GM19452 (cell line): Measurements from ENCODE around the gene TLE5.
"Not testable (repeated sequence)": the region's sequence is repeated elsewhere in the genome, so short reads cannot be mapped to it uniquely, and the experiment has no call there.

Experiments
- ATAC-seq: cut with Tn5 transposase; IDR thresholded peaks from one replicate; pipeline ENCODE4 v1.9.1; 2021; ENCODE audit not compliant: unreplicated experiment

Gene TLE5

DNA sequence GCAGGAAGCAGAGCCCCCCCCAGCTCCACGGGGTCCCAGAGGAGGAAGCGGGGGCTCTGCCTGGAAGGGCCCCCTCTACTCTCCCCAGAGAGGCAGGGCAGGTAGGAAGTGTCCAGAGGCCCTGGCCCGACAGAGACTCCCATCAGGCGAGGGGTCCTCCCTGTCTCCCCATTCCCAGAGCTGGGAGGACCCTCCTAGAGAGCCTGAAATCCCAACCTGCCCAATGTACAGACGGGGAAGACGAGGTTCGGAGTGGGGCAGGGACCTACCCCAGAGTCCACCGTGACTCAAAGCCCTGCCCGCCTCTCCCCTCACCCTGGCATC is 34.4 kb downstream of the TLE5 start:
- no peak for ATAC-seq

DNA sequence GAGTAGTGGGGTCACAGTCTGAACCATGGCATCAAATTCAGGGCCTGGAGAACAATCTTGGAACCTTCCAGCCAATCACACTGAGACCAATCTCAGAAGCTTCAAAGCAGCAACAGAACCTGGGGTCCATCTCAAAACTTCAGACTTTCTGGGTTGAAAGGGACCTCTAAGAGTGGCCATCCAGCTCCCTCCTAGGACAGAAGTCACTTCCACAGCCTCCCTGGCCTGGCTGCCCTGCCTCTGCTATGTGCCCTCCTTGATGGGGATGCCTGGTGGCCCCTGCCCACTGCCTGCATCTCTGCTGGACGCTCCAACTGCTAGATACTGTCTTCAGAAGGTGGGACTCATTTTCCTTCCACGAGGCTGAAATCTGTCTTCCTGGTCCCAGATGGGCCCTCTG is 35.0 kb downstream of the TLE5 start:
- no peak for ATAC-seq

DNA sequence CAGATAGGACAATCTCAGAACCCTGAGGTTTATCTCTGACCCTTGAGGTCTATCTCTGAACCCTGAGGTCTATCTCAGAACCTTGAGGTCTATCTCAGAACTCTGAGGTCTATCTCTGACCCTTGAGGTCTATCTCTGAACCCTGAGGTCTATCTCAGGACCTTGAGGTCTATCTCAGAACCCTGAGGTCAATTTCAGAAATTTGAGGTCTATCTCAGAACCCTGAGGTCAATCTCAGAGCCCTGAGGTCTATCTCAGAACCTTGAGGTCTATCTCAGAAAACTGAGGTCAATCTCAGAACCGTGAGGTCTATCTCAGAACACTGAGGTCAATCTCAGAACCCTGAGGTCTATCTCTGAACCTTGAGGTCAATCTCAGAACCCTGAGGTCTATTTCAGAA is 35.5 kb downstream of the TLE5 start:
- ATAC-seq = no peak

DNA sequence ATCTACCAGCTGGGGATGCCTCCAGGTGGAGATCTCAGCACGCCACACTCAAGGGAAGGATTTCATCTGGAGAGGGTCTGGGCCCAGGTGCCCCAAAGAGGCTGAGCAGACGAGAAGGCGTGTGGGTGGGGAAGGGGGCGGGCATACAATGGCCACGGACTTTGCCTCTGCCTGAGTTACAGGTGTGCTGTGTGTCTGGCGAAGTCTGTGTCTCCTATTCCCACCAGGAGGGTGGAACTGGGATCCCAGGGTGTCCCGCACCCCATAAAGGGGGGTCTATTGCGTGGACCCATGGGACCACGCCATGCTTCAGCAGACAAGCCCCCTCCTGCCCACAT is 36.8 kb downstream of the TLE5 start:
- ATAC-seq = no peak

DNA sequence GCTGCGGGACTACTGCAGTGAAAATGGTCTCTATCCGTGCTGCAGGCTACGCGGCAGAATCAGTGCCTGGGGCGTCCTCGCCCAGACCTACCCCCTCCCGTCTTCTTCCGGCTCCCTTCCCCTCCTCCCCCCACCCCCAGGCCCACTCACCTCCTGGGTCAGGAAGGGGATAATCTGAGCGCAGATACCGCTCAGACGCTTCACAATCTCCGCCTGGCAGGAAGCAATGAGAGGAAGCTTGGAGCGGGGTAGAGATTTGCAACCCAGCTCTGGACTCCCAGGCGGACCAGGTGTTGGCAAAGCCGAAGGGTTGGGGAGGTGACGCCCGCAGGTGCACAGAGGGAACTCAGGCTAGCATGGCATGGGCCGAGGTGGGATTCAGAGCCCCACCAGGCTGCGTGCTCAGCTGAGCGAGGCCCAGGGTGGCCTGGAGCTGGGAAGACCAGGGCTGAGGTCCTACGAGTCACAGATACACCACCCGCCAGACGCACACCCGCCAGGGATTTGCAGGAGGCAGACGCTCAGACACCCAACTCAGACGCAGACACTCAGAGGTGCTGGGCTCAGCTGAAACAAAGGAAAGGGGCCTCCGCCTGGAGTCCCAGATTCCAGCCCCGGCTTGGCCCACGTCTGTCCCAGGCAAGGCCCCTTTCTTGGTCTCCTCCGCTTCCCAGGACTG is 37.3 kb downstream of the TLE5 start:
- ATAC-seq = no peak

DNA sequence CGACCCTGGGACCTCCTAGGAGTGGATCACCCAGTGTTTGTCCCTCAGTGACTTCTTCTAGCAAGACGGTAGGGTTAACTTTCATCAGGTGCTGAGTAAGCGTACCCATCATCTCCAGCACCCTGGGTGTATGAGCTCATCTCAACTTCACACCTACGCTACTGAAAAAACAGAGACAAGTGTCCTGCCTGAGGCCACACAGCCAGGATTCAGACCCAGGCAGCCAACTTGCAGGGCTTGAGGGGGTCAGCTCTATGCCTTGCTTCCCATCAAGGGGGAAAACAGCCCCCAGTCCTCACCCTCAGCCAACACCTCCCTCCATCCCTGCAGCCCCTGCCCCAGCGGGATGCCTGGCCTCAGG is 37.8 kb downstream of the TLE5 start:
- no peak for ATAC-seq

DNA sequence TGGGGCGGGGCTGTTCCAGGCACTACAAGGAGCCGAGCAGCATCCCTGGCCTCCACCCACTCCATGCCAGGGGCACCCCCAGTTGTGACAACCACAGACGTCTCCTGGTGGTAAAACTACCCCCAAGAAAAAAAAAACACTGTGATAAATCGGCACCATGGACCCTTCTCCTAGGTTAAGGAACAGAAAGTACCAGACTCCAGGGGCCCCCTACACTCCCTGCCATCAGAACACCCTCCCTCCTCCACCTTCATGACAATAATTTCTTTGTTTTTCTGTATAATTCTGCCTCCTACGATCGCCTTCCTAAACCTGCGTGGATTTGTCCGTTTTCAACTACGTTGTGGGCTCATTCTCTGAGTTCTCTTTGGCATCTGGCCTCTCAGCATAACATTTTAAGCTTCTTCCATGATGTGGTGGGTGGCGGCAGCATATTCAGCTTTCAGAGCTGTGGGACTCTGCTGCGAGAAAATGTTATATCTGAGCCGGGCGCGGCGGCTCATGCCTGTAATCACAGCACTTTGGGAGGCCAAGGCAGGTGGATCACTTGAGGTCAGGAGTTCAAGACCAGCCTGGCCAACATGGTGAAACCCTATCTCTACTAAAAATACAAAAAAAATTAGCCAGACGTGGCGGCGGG is 41.9 kb downstream of the TLE5 start:
- no peak for ATAC-seq

DNA sequence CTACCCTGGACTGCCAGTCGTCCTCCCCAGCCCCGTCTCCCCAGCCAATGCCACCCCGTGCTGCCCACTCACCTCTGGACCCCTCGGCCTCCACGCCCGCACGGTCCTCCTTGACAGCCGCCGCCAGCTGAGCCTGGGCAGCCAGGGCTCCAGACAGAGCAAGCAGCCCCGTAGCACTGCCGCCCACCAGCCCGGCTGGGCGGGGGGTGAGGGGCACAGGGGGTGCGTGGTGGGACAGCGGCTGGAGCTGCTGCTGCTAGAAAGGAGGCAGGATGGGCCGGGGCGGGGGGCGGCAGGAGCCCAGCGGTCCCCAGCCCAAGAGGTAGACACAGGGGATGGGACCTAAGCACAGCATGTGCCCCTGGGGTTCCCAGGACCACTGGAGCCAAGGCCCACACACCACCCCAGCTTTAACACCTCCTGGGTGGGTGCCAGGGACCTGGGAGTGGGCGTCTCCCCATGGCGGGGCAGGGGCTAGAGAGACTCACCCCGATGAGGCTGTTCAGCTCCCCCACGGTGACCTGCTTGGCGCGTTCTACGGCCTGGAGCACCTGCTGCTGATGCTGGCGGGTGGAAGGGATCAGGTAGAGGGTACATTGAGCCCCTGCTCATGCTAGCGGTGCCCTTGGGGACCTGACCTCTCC is 43.0 kb downstream of the TLE5 start:
- no peak for ATAC-seq

DNA sequence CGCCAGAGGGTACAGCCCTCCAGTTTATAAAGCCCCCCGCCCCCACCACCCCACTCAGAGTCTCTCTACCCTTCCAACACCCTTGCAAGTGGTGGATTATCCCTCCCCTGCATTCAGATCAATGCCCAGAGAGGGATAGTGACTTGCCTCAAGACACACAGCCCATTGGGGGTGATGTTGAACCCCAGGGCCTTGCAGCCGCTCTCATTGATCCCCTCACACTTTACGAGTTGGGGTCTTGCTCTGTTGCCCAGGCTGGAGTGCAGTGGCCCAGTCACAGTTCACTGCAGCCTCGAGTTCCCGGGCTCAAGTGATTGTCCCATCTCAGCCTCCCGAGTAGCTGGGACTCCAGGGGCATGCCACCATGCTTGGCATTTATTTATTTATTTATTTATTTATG is 44.4 kb downstream of the TLE5 start:
- ATAC-seq = no peak

DNA sequence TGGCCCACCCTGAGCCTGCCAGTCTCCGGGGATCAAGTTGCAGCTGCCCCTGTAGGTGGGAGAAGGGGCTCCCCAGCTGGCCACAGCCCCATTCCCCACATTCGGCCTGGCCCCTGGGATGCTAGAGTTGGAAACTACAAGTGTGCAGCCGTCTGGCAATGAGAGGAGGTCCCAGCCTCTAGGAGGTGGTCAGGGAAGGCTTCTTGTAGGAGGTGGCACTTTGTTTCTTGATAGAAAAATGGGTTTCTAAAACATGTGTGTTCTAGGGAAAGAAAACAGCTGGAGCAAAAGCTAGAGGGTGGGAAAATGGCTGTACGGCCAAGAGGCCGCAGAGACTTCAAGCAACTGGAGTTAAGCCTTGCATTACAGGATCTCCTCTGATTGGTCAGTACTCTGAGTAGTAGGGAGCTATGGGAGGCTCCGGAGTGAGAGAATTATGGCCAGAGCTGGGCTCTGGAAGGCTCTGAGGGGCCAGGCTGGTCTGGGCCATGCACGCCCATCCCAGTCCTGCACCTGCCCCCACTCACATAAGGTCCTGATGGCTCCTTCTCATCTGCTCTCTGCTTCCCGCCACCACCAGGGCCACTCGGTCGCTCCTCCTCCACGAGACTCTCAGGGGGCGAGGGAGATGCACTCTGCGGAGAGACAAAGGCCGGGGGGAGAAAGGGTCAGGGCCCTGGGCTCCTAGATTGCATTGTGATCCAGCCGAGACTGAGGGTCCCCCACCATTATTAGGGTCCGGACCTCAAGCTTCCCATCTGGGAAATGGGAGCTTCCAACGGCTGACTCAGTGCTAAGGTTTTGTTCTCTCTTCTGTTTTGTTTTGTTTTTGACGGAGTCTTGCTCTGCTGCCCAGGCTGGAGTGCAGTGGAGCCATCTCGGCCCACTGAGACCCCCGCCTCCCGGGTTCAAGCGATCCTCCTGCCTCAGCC is 46.9 kb downstream of the TLE5 start:
- ATAC-seq = no peak

DNA sequence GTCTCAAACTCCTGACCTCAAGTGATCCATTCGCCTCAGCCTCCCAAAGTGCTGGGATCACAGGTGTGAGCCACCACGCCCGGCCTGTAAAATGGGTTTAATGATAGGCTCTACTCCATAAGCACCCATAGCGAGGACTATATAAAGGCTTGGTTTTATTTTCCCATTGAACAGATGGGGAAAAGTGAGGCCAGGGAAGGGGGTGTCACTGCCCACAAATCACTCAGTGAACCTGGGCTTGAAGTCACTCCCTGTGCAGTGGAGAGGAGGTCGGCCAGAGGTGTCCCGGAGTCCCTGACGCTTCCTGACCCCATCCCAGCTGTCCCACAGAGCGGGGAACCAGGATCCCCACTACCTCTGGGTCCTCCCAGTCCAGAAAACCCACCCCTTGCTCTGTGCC is 48.2 kb downstream of the TLE5 start:
- ATAC-seq = no peak

DNA sequence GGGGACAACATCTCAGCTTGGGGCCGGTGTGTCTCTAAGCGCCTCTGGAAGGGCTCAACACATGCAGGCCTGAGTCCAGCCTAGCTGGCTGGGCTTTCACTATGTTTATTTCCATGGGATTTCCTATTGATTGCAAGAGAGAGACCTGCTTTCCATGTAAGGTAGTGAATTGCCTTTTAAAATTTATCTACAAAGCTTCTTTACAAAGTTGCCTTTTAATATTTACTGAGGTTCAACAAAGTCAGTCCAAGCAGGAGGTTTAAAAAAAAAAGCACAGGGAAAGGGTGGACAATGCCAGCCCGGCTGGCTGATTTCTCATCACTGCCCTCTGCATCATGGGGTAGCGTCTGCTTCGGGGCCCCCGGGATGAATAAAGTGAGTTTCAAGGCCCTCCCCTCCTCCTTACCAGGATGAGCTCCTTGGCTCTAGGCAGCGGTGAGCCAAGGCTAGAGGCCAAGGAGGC is 49.0 kb downstream of the TLE5 start:
- ATAC-seq = no peak

DNA sequence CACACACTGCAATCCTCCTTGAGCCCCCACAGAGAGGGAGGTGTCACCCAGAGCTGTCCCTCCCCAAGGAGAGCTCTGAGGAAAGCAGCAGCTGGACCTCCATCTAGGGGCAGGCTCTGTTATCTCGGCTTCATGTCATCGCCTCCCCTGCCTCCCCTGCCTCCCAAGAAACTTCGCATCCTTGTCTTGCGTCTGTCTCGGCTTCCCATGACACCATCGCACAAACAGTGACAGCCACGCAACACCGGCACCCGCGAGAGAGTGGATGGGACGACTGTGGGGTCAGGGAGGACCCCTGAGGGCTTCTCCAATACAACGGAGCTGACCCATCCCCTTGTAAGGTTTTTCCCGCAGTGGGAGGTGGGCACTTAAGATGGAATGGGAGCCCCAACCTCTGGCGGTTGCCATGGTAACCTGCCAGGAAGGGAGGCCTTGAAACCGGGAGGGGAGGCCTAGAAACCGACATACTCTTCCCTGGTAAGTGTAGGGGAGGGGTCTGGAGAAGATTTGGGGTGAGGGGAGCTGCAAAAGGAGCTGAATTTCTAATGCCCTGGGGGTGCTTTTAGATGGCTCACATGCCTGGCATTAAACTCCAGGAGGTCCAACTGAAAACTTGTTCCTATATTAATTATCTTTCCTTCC is 49.6 kb downstream of the TLE5 start:
- no peak for ATAC-seq

DNA sequence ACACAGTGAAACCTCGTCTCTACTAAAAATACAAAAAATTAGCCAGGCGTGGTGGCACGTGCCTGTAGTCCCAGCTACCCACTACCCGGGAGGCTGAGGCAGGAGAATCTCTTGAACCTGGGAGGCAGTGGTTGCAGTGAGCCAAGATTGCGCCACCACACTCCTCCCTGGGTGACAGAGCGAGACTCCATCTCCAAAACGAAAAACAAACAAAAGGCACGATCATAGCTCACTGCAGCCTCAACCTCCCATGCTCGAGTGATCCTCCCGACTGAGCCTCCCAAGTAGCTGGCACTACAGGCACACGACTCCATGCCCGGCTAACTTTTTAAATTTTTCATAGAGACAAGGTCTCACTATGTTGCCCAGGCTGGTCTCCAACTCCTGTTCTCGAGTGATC is 50.2 kb downstream of the TLE5 start:
- not testable (repeated sequence) for ATAC-seq

DNA sequence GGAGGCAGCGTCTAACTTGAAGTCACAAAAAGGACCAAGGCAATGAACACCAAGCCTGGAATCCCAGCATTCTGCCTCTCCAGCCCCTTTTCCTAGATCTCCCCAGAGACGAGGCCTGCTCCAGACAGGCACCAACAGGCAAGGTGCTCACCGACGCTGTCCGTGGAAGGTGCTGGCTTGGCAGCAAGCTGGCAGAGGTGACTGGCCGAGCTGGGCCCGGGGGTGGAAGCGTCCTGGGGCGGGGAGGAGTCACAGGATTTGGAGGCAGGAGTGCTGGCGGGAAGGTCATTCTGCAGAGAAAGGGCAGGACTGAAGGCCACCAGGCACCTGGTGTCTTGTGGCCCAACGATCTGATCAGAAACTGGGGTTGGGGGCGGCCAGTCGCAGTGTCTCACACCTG is 51.4 kb downstream of the TLE5 start:
- ATAC-seq = no peak

DNA sequence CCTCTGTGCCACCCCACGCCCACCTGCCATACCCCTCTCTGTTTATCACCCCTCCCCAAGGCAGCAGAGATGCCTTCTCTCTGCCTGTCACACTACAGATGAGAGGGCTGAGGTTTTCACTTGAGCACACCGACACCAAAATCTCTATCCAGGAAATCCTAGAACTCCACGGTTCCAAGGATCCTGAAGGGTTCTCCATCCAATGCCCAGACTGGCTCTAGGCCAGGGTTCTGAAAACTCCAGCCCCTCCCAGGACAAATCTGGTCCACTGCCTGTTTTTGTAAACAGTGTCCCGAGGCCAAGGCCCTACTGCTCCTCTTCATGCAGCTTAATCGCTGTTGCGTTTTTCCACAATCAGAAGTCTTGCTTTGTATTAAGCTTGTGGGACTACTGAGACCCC is 53.3 kb downstream of the TLE5 start:
- no peak for ATAC-seq

DNA sequence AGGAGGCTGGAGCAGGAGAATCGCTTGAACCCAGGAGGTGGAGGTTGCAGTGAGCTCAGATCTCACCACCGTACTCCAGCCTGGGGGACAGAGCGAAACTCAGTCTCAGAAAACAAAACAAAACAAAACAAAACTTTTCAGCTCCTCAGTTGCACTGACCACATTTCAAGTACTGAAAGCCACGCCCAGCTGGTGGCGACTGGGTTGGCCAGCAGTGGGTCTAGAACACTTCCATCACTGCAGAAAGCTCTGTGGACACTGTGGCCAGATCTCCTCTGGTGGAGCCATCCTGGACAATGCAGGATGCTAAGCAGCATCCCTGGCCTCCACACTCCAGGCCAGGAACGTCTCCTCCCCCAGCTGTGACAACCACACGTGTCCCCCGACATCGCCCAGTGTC is 54.3 kb downstream of the TLE5 start:
- ATAC-seq = no peak

DNA sequence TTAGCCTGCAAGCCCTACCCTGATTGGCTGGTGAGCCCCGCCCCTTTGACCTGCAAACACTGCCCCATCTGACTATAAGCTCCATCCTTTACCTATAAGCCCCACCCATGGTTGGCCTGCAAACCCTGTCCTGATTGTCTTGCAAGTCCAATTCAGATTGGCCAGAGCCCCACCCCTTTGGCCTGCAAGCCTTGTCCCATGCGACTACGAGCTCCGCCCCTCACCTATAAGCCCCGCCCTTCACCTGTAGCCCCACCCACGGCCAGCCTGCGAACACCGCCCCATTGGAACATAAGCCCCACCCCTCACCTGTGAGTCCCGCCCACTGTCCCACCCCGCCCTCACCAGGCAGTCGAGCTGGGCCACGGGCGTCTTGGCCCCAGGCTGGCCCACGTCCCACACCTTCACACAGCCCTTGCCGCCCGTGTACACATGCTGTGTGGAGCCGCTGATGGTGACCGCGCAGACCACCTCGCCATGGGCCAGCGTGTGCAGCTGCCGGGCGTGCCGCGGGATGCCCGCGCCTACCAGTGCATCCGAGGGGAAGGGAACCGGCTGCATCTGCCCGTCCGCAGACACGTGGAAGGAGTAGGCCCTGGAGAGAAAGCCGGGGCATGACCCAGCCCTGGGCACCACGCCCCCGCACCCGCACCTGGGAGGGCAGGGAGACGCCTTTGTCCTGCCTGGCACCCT is 56.1 kb downstream of the TLE5 start:
- no peak for ATAC-seq

DNA sequence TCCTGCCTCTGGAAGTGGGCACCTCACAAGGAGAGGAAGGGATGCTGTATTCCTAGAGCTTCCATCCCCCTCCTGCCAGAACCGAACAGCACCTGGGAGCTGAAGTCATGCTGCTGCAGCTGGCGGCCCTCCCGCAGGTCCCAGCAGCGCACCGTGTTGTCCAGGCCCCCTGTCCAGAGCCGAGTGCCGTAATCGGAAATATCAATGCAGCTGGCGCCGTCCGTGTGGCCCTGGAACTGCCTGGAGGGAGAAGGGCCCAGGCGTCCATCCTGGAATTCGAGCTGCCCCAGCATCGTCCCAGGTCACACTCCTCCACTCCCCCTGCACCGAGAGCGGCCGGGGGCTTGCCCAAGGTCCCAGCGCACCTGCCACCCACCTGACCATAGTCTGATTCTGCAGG is 57.0 kb downstream of the TLE5 start:
- no peak for ATAC-seq

DNA sequence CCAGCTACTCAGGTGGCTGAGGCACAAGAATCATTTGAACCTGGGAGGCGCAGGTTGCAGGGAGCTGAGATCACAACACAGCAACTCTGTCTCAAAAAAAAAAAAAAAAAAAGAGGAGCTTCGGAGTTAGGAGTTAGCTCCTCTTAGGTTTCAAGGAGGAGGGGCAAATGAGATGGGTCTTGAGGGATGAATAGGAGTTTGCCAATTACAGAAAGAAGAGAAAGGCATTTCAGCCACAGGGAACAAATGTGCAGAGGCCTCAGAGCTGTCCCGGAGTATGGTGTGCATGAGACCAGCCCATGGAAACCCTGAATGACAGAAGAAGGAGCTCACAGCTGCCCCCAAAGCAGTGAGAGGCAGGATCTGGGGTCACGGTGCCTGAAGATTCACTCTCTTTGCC is 57.8 kb downstream of the TLE5 start:
- ATAC-seq = no peak

DNA sequence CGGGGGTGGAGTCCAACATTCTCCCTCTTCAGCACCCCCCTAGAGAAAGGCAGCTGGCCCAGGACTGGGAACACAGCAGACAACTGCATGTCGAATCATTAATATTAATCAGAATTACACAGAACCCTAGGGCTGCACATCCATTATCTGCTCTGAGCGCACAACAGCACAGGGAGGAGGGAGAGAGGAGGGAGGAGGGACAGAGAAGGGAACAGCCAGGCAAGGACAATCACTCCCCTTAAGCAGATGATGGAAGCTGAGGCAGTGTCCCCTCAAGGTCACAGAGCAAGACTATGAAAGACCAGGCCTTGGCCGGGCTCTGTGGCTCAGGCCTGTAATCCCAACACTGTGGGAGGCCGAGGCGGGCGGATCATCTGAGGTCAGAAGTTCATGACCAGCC is 59.2 kb downstream of the TLE5 start:
- no peak for ATAC-seq
